ENCODE results near the gene ISG20.

- TF ChIP-seq CTCF (conservative IDR thresholded peaks at IDR 0.05; ENCODE audit: low read length) (no peak), EZH2phosphoT487 (IDR thresholded peaks at IDR 0.05; ENCODE audit: borderline replicate concordance) (no peak)
Observed at GRCh38 chr15:88621789-88622604, 16.8 kb upstream of the ISG20 start.

Data from Loucy (cell line).